DOHH2 (cell line): ENCODE measurements around the gene POLR3C.

Source experiments
- H3F3A ChIP-seq: fragments of 200-600 bp; sonication (generic), shearing (Covaris generic); 2 replicates; pipeline ENCODE4 v1.6.0; 2016; ENCODE audit warnings: antibody characterized with exemption, mild to moderate bottlenecking; ENCODE audit not compliant: control insufficient read depth, insufficient read depth
- H3K27ac ChIP-seq: fragments of 200-600 bp; sonication (generic); 2 replicates; pipeline ENCODE4 v1.5.1; 2014; ENCODE audit warnings: low read depth, mild to moderate bottlenecking, low read length, moderate library complexity
- H3K27me3 ChIP-seq: fragments of 200-600 bp; sonication (generic); 2 replicates; pipeline ENCODE4 v1.6.1; 2014; ENCODE audit warnings: mild to moderate bottlenecking, low read length, mixed read lengths; ENCODE audit not compliant: control insufficient read depth
- H3K36me3 ChIP-seq: fragments of 200-600 bp; sonication (generic); 2 replicates; pipeline ENCODE4 v1.6.1; 2014; ENCODE audit warnings: mild to moderate bottlenecking, low read length, moderate library complexity, mixed read lengths; ENCODE audit not compliant: control insufficient read depth
- H3K4me1 ChIP-seq: fragments of 200-600 bp; sonication (generic); 2 replicates; pipeline ENCODE4 v1.6.1; 2014; ENCODE audit warnings: mild to moderate bottlenecking, low read length, mixed read lengths; ENCODE audit not compliant: control insufficient read depth
- H3K4me2 ChIP-seq: fragments of 200-600 bp; sonication (generic); 2 replicates; pipeline ENCODE4 v1.6.0; 2014; ENCODE audit warnings: mild to moderate bottlenecking, low read length, moderate library complexity
- H3K4me3 ChIP-seq: fragments of 200-600 bp; sonication (generic); 2 replicates; pipeline ENCODE4 v1.5.1; 2014; ENCODE audit warnings: mild to moderate bottlenecking, low read length, mixed read lengths
- H3K79me2 ChIP-seq: fragments of 200-600 bp; sonication (generic); 2 replicates; pipeline ENCODE4 v1.6.1; 2014; ENCODE audit warnings: mild to moderate bottlenecking, low read length, mixed read lengths; ENCODE audit not compliant: control insufficient read depth
- H3K9me2 ChIP-seq: fragments of 200-600 bp; sonication (generic); replicated peaks from 2 replicates; pipeline ENCODE4 v1.6.1; 2014; ENCODE audit warnings: mild to moderate bottlenecking, low read length, mixed read lengths; ENCODE audit not compliant: control insufficient read depth
- H3K9me3 ChIP-seq: fragments of 200-600 bp; sonication (generic); 2 replicates; pipeline ENCODE4 v1.6.1; 2014; ENCODE audit warnings: antibody characterized with exemption, low read length, mixed read lengths; ENCODE audit not compliant: control insufficient read depth, insufficient read depth
- H4K20me1 ChIP-seq: fragments of 200-600 bp; sonication (generic); 2 replicates; pipeline ENCODE4 v1.6.0; 2014; ENCODE audit warnings: low read depth, mild to moderate bottlenecking, antibody characterized with exemption, low read length, moderate library complexity; ENCODE audit not compliant: control insufficient read depth, insufficient read depth
- CTCF ChIP-seq: fragments of 200-600 bp; sonication (generic); IDR thresholded peaks from one replicate; pipeline ENCODE4 v1.5.1; 2014; ENCODE audit warnings: antibody characterized with exemption, mild to moderate bottlenecking, low read depth, low read length; ENCODE audit not compliant: poor library complexity, severe bottlenecking
- EZH2phosphoT487 ChIP-seq: fragments of 200-600 bp; sonication (generic); IDR thresholded peaks from 2 replicates; pipeline ENCODE4 v1.6.1; 2017; ENCODE audit warnings: borderline replicate concordance, mild to moderate bottlenecking, antibody characterized with exemption, low read length, moderate library complexity, mixed read lengths

The POLR3C gene

GRCh38 chr1:145885738-145886287 lies 61.8 kb downstream of the POLR3C start, which contains the start of gene ANKRD35:
Gene ANKRD35 (minus strand): TSS chr1:145885866. CDS start chr1:145885758, 108 bp downstream.
- Histone ChIP-seq H4K20me1 (no peaks in the 10 kb centered on the region), H3K27me3 (peaks cover 30% of the 10 kb centered on the region), H3K79me2 (no peaks in the 10 kb centered on the region), H3K4me1 (peaks cover 6% of the 10 kb centered on the region; the same call in 1 of the 2 replicates), H3K27ac (no peak within 1 kb of the TSS), H3K4me2 (peak within 1 kb of the TSS; percentile 62), H3F3A (no peaks in the 10 kb centered on the region), H3K36me3 (no peaks in the 10 kb centered on the region), H3K9me3 (no peaks in the 10 kb centered on the region), H3K4me3 (peak within 1 kb of the TSS; percentile 77), H3K9me2 (no peaks in the 10 kb centered on the region)
- TF ChIP-seq EZH2phosphoT487 = no peak
- TF ChIP-seq CTCF = no peak

DNA sequence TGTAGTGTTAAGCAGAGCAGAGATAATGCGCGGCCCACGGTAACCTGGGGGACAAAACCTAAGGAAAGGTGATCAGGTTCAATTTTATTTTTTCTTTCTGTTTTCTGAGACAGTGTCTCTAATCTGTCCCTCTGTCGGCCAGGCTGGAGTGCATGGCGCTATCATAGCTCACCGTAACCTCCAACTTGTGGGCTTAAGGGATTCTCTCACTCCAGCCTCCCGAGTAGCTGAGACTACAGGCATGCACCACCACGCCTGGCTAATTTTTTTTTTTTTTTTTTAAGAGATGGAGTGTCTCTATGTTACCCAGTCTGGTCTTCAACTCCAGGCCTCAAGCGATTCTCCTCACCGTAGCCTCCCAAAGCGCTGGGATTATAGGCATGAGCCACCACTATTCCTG lies 62.4 kb downstream of the POLR3C start:
- peak overlapping the region; percentile 62 for H3K4me2 ChIP-seq
- H3K9me2 ChIP-seq = no peaks in the 10 kb centered on the region

GRCh38 chr1:145886816-145887215 lies 62.8 kb downstream of the POLR3C start:
- H3K4me1 ChIP-seq = peaks cover 6% of the 10 kb centered on the region; the same call in 1 of the 2 replicates

More for the DNA sequence above, 62.4 kb downstream of the POLR3C start:
- no peaks in the 10 kb centered on the region for H3F3A ChIP-seq
- H3K4me3 ChIP-seq = peak overlapping the region; percentile 77
- peaks cover 6% of the 10 kb centered on the region; the same call in 1 of the 2 replicates for H3K4me1 ChIP-seq
- H3K27ac ChIP-seq = no peak overlapping the region
- H3K9me3 ChIP-seq = no peaks in the 10 kb centered on the region
- no peak for TF ChIP-seq CTCF
- TF ChIP-seq EZH2phosphoT487 = no peak
- no peaks in the 10 kb centered on the region for H3K79me2 ChIP-seq
- no peaks in the 10 kb centered on the region for H3K36me3 ChIP-seq
- H3K27me3 ChIP-seq = peaks cover 27% of the 10 kb centered on the region
- H4K20me1 ChIP-seq = no peaks in the 10 kb centered on the region

More at GRCh38 chr1:145886816-145887215, 62.8 kb downstream of the POLR3C start:
- Histone ChIP-seq H3K27me3 (peaks cover 25% of the 10 kb centered on the region), H3K9me3 (no peaks in the 10 kb centered on the region), H3F3A (no peaks in the 10 kb centered on the region), H3K4me2 (no peak overlapping the region), H3K9me2 (no peaks in the 10 kb centered on the region), H3K79me2 (no peaks in the 10 kb centered on the region), H3K36me3 (no peaks in the 10 kb centered on the region), H3K27ac (no peak overlapping the region), H4K20me1 (no peaks in the 10 kb centered on the region), H3K4me3 (no peak overlapping the region)
- TF ChIP-seq EZH2phosphoT487 (no peak), CTCF (no peak)
